Eye (tissue), 1 donor: ENCODE results near the gene SPDYE4.
A peak's percentile ranks its signal among the peaks of the same experiment; 100 is the strongest.
"Not testable (repeated sequence)": the region's sequence is repeated elsewhere in the genome, so short reads cannot be mapped to it uniquely, and the experiment has no call there.

Experiments
- DNase-seq: peaks from one replicate; pipeline ENCODE4 v3.0.0-alpha.2; 2015

The SPDYE4 gene

DNA sequence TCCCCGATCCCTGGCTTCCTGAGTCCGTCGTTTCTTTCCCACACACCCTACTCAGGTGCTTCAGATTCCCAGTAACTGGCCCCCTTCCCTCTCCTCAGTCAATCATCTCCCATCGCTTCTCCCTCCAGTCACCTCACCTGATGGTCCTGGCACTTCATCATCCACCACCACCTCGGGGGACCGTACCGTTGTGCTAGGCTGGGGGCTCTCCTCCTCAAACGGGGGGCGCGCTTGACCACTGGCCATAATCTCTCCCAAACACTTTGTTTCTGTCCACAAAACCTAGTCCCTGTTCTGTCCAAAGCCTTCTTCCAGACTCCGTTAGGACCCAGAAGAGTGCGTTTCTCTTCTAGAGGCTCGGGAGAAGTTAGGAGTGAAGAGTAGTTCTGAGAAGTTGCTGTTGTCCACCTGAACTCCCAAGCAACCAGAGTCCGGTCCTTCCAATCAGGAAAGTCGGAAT, at the start of gene SPDYE4:
Gene SPDYE4 (minus strand): TSS at position 410 of the 460 bp plus-strand sequence. CDS start 164 bp downstream, at position 246.
- DNase-seq: no peak

DNA sequence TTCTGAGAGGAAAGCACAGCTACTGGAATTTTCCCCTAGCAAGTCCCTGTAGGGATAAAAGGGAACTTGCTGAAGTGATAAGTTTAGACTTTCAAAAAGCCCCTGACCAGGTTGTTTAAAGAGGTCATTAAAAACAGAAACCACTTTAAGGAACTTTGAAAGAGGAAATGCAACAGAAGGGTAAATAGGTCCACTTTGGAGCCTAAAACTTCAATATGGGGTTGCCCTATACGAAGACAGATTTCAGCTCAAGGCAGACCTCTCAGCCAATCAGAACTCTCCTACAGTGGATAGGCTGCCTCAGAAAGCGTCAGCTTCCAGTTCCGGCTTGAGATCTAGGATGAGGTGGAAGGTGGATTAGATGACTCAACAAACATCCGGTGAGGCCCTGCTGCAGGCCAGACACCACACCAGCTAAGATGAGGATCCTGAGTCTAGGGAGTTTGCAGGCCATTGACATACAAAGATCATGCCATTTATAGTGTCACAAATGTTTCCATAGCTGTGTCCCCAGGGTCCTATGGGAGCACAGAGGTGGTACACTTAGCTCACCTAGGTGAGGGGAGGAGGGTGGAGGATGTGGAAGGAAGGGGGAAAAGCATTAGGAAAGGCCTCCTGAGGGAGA, 48.7 kb upstream of the SPDYE4 start:
- DNase-seq: no peak

DNA sequence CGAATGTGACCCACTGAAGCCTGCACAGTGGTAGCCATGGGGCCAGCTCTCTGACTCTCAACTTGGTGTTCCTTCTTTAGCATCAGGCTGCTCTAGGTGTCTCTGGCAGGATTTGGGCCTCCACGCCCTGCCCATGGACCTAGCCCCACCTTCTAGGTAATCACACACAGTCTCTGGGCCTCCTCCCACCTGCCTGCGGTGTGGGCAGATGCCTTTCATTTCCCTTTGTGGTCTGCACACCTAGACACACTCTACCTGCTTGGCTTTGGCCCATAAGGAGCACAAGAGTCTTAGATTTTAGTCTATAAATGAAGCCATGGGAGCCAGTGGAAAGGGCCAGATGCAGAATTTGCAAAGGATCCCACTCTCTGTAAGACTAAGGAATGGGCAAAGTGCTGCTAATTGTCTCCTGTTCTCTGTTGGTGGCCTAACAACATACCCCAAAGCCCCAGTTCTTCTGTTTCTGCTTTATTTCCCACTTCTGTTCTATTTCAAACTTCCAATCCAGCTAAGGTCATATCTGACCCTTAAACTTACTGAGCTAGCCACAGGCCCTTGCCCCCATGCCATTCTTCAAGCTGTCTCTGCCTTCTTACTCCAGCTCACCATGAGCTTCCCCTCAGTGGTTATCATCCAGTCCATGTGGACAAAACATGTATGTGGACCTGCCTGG, 48.0 kb upstream of the SPDYE4 start:
- DNase-seq: no peak

GRCh38 chr17:8805396-8805795, 47.0 kb upstream of the SPDYE4 start:
- not testable (repeated sequence) for DNase-seq

DNA sequence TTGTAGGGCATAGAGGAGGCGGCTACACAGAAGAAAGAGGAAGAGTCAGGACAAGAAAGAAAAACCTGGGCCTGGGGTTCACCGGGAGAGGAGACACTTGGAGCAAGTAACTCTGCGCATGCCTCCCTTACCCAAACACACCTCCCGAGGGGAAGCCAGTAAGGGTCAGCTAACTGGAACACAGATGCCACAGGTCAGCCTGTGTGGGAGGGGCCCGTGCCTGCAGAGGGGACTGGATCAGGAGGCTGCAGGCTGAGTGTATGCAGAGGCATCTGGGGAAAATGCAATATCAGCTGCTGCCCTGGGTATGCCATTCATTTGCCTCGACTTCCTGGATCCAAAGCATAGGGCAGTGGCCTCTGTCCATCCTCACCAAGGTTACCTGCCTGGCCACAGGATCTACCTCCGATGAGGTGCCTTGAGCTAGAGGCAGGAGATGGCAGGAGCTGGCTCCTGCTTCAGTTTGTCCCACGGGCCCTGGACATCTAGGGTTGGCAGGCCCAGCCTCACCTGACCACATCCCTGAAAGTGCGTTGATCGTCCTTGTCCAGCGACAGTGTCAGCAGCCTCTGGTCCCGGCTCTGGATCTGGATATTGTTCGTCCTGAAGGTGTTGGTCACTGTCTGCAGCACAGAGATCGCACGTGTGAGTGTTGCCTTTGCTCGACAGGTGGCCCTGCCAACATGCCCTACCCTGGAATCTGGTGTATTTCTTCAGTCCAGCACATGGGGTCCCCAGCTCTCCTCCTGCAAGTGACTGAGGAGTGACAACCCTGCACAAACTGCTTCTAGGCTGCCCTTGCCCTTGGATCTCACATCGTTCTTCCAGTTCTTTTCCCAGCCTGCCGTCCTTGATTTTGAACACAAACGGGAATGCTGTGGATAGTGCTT, 45.4 kb upstream of the SPDYE4 start:
- DNase-seq: no peak

DNA sequence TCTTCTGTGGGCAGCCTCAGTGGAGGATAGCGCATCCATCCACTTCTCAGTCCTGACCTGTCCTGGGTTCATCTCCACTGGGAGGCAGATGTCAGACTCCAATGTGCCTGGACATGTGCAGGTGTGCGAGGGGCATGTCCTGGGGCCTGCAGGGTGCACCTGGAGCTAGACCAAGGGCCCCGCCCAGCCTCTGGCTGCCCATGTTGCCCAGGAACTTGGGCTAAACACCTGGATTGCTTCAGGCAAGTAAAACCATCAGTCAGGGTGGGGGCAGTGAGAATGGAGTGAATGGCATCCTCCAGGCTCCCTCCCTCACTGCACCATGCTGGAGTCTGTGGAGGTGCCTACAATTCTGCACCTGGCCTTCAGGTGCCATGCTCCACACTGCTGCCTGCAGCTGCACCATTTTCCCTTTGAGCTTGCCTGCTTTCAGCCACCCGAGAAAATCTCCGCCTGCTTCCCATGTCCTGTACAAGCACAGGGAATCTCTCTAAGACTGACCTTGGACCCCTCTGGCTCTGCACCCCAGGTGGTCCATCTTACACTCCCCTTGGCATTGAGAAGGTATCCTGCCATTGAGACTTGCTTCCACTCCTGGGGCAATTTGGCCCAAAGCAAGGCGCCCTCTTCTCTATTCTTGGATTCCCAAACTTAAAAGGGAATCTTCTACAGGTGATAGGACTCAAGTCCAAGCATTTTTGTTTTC, 42.9 kb upstream of the SPDYE4 start:
- no peak for DNase-seq

- no peak for DNase-seq
Measured at GRCh38 chr17:8800656-8801055, 42.3 kb upstream of the SPDYE4 start.

GRCh38 chr17:8799570-8800212, 41.3 kb upstream of the SPDYE4 start:
- no peak for DNase-seq

DNA sequence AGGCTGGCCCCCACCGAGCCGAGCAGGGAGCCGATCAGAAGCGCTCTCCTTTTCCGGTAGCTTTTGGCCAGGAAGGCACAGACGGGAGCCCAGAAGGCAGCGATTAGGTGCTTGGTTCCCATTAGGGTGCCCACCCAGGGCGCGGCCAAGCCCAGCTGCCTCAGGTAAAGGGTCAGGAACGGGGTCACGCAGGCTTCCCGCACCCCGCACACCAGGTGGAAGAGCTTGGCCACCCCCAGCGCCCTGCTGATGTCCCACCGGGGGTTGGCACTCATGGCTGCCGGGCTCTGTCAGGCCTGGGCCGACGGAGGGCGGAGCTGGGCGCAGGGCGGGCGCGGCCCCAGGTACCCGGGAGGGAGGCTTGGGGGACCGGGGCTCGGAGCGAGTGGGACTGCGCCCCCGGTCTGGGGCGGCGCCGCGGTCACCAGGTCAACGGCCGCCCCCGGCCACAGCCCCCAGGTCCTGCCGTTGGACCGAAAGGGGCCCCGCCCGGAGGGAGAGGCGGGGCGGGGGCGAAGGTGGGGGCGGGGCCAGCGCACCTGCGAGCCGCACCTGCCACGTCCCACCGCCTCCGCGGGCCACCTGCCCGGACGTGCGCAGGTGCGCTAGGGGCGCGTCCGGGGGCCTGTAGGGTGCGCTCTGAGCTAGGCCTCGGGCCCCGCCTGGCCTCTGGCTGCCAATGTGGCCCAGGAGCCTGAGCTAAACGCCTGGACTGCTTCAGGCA, 40.7 kb upstream of the SPDYE4 start, which contains the start of gene MFSD6L:
Gene MFSD6L (minus strand): TSS at position 520 of the 724 bp plus-strand sequence. CDS start 245 bp downstream, at position 275.
- peak; percentile 15 for DNase-seq

DNA sequence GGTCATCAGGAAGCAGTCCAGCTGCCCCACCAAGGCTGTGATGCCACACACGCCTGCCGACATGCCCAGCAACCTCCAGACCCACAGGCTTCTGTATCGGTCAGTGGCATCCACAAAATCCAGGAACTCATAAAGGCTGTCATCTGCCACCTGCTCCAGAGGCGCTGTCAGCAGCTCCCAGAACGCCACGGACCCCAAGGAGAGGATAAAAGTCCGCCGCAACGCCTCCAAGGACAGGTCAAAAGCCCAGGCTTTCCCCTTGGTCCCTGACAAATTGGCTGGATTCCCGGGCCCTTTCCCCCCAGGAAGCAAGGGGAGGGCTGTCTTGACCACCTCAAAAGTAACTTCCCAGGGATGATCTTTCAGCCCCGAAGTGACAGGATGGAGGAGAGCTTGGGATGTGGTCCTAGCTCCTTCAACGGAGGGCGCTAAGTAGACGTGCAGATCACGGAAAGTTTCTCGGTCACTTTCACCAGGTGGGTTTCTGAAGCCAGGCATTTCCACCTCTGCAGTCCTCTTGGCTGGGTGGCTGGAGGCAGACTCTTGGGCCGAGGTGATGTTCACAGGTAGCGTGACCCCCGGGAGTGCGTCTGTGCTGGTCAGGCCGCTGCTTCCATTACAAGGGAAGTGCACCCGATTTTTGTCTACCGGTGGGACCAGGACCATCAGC, 40.0 kb upstream of the SPDYE4 start:
- DNase-seq: no peak

- no peak for DNase-seq
Measured at GRCh38 chr17:8797621-8798175, 39.4 kb upstream of the SPDYE4 start.

DNA sequence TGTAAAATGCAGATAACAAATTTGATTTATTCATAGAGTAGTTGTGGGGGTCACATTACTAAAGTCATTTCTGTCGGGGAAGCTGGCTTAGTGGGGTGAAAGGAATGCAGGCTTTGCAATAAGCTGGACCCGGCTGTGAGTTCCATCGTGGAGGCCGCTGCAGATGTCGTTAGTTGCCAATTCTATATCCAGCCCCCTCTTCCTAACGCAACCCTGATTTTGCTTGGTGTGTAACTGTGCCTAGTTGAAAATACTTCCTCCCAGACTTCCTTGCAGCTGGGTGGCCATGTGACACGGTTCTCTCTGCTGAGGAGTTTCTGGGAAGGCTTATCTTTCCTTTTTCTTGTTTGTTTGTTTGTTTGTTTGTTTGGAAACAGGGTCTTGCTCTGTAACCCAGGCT, 36.3 kb upstream of the SPDYE4 start:
- no peak for DNase-seq

DNA sequence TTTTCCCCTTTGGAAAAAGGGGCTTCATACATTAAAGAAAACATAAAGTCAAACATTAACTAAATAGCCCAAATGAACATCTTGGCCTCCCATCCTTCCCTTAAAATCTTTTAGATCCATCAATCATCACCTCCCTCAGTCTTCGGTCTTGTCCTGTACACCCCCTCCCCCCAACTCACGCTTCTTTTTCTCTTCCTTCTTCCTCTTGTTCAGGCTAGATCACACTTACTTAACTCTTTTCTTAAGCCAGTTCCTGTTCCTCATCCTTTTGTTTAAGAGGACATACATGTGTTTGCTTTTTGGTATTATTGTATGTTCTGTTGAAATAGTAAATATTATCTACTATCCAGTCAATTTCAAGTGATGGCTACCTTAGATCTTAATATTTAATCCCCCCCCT, 35.3 kb upstream of the SPDYE4 start:
- no peak for DNase-seq

- no peak for DNase-seq
Measured at GRCh38 chr17:8792646-8793045, 34.3 kb upstream of the SPDYE4 start.

DNA sequence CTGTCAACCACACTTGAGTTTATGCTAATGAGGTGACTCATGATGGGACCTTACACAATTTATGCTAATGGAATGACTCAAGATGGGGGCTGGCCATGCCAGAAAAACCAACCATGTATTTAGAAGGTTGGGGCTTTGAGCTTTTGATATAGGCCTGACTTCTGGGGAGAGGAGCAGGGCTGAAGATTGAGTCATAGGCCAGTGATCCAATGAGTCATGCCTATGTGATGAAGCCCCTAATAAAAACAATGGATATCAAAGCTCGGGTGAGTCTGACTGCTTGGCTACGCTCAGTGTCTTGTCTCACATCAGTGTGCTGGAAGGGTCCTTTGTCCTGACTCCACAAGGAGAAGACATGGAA, 33.5 kb upstream of the SPDYE4 start:
- DNase-seq: no peak

DNA sequence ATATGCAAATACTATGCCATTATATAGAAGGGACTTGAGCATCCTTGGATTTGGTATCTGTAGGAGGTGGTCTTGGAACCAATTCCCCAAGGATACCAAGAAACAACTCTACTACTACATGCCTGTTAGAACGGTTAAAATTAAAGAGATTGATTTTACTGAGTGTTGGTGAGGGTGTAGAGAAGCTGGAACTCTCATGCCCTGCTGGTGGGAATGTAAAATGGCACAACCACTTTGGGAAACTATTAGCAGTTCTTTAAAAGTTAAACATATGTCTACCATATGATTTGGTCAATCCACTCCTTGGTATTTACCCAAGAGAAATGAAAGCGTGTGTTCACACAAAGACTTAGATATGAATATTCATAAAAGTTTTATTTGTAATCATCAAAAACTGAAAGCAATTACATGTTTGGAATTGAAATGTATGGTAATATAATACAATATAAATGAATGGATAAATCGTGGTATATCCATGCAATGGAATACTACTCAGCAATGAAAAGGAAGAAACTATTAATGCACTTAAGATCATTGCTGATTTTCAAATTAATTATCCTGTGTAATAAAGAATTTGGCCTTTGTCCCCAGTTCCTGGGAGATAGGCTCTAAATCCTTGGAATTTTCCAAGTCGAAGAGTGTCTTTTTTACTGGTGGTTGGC, 33.0 kb upstream of the SPDYE4 start:
- no peak for DNase-seq

GRCh38 chr17:8789743-8790142, 31.4 kb upstream of the SPDYE4 start:
- DNase-seq: peak; percentile 19

DNA sequence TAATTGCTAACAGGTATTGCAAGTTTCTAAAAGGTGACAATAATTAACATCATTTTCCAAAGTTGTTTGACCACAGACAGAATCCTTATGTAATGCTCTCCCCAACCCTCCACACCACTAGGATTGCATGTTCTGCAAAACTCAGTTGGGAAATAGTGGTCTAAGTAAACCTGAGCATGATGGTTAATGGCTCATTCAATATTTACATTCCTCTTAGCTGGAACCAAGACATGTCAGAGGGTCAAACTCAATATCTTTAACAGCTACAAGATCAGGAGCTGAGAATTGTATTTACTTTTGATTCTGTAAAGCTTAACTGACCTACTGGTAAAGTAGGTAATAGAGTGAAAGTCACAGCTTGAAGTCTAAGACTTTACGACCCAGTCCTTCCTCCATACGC, 30.7 kb upstream of the SPDYE4 start:
- no peak for DNase-seq

DNA sequence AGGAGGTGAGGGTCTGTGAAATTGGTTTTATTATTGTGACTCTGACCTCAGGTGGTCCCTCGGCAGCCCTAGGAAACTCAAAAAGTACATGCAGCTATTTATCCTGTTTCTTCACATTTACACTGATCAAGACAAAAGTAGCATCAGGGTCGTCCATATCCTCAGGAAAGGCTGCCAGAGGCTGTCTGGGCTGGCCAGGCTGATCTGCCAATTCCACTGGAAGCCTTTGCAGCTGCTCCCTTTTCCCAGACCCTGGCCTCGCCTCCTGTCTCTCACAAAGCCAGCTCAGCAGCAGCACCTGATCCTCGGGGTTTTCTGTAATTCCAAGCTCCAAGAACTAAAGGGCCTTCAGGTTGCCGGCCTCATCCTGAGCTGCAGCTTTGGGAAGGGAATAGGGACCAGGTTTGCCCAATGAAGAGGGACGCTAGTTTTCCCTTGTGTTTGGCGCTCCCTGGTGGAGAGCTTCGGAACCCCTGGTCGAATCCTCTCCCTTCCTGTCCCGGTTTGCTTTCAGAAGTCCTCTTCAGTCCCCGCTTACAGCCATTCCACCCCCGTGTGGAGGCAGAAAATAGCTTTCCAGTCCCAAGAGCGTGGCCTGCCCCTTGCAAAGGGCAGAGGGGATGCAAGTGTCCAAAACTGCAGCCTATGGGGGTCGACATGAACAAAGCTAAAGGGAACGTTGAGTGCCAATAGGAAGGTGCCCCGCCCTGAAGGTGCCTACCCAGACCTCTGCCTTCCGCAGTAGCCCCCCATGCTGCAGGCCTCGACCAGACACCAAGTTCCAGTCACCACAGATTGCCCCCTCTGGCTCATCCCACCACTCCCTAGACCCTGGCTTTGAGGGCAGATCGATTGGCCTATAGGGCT, 27.4 kb upstream of the SPDYE4 start:
- peak; percentile 91 for DNase-seq
